GM10248 (cell line): ENCODE measurements around the gene ERN1.

Source experiments
- CTCF ChIA-PET: fragments of 300-600 bp; sonication (Branson Sonifier 250); formaldehyde crosslinking; extraction: SDS; loops from one replicate; lab custom pipeline; 2021; ENCODE audit warnings: antibody characterized with exemption; lab: Yijun Ruan, JAX
- POLR2A ChIA-PET: fragments of 350-650 bp; sonication (Branson Sonifier 250); formaldehyde crosslinking; extraction: SDS; loops from one replicate; lab custom pipeline; 2020; ENCODE audit warnings: antibody characterized with exemption; lab: Yijun Ruan, JAX
- DNase-seq: peaks from one replicate; pipeline ENCODE4 v3.0.0; 2012; ENCODE audit errors: extremely low spot score
- TF ChIP-seq, protein P1 (sequence below): IDR thresholded peaks from 2 replicates; pipeline ENCODE4 v1.5.1; 2012; ENCODE audit warnings: mild to moderate bottlenecking, low read depth; ENCODE audit errors: extremely low read depth, missing control alignments, control extremely low read depth

Gene ERN1

DNA sequence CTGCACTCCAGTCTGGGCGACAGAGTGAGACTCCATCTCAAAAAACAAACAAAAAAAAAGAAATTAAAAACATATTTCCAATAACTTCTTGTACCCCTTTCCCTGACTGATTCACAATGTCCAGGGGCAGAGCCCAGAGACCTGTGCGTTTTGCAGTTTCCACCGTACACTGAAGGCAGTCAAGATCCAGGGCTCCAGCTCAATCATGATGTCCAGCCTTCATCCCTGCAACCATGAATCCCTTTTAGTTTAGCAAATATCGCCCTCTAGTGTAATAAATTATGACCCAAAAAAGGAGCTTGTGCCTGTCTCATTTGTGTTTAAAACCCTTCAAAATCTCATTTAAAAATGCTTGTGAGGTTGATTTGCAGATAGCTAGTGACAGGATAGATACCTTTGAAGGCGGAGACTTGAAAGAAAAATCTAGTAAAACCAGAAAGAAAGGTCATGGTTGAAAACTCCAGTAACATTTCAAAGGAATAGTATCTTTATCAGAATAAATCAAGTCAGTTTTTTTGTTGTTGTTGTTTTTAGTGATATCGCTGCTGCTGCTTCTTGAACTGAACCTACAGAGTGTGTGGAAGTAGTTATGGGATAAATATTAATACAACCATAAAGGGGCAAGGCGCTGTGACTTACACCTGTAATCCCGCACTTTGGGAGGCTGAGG lies 3.7 kb upstream of the ERN1 start:
- TF ChIP-seq, protein P1, sequence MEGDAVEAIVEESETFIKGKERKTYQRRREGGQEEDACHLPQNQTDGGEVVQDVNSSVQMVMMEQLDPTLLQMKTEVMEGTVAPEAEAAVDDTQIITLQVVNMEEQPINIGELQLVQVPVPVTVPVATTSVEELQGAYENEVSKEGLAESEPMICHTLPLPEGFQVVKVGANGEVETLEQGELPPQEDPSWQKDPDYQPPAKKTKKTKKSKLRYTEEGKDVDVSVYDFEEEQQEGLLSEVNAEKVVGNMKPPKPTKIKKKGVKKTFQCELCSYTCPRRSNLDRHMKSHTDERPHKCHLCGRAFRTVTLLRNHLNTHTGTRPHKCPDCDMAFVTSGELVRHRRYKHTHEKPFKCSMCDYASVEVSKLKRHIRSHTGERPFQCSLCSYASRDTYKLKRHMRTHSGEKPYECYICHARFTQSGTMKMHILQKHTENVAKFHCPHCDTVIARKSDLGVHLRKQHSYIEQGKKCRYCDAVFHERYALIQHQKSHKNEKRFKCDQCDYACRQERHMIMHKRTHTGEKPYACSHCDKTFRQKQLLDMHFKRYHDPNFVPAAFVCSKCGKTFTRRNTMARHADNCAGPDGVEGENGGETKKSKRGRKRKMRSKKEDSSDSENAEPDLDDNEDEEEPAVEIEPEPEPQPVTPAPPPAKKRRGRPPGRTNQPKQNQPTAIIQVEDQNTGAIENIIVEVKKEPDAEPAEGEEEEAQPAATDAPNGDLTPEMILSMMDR = peak; percentile 56
- peak; percentile 65 for DNase-seq
- ChIA-PET POLR2A (interaction anchor here (1.5 to 3.6 kb wide), 2 partner anchors 12 to 105 kb away, joined by 9 to 36 read pairs; no protein-coding TSS in a partner anchor), CTCF (interaction anchor here (0.7 to 19.4 kb wide), 72 partner anchors 9 to 382 kb away, joined by 3 to 515 read pairs (median 5); partner anchors contain the start of genes CD79B, CSHL1, GH1 and ICAM2)

DNA sequence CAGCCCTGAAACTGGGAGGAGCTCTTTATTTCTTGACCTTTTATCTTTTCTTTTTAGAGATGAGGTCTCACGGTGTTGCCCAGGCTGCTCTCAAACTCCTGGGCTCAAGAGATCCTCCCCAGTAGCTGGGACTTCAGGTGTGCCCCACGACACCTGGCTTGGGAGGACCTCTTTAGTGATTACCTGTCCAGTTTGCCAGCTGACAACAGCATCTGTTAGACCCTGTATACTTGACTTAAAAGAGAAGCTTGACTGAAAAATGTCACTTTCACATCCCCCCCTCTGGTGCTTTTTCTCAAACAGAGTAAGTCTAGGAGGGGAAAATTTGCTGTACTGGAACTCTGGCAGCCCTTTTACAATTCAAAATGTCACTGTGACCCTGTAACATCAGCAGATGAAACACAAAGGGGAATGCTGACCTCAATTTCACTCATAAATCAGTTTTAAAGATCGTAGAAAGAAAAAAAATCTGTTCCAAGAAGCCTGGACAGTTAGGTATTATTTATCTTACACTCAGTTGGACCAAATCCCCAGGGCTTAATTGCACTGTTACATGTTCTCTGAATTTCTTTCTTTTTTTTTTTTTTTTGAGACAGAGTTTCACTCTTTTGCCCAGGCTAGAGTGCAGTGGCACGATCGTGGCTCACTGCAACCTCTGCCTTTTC lies 1.8 kb upstream of the ERN1 start:
- TF ChIP-seq, protein P1 = no peak
- POLR2A ChIA-PET = interaction anchor here (0.7 to 3.7 kb wide), 7 partner anchors 10 to 112 kb away, joined by 3 to 45 read pairs (median 5); partner anchors contain the start of gene ICAM2
- DNase-seq = no peak
- CTCF ChIA-PET = interaction anchor here (0.7 to 19.4 kb wide), 28 partner anchors 12 to 283 kb away, joined by 3 to 515 read pairs (median 6); partner anchors contain the start of genes GH1 and ICAM2

DNA sequence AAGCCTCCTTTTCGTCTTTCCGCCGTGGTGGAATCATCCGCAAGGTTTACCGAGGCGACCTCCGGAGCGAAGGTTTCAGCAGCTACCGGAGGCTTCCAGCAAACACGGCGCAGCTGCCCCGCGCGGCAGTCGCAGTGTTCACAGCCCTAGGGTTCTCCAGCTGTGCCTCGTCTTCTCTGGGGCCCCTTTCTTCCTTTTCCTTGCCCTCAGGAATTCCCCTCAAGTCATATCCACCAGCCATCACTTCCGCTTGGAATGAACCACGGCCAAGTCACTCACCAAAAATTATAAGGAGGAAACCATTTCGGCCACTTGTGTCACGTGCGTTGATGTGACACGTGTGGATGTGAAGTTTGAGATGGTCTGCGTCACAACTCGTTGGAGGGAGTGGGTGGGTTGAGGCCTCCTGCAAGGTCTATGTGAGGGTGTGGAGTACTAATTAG lies 636 bp upstream of the ERN1 start:
- peak; percentile 49 for DNase-seq
- ChIA-PET POLR2A (interaction anchor here (0.7 to 3.7 kb wide), 11 partner anchors 9 to 203 kb away, joined by 3 to 45 read pairs (median 4); partner anchors contain the start of gene ICAM2), CTCF (interaction anchor here (0.9 to 19.4 kb wide), 17 partner anchors 12 to 282 kb away, joined by 3 to 515 read pairs (median 5); partner anchors contain the start of genes GH1 and ICAM2)
- TF ChIP-seq, protein P1 = no peak

DNA sequence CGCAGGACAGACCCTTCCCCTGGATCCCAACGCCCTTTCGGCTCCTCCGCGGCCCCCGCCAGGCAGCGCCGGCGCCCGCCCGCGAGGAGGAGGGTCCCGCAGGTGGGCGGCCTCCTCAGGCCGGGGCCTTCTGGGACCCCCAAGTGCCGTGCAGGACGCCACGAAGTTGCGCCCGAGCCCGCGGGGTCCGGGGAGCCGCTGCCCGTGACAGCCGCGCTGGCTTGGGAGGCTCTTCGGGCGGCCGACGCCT lies 504 bp downstream of the ERN1 start:
- DNase-seq = no peak
- POLR2A ChIA-PET = interaction anchor here (0.8 to 3.7 kb wide), 10 partner anchors 8 to 112 kb away, joined by 3 to 45 read pairs (median 4); no protein-coding TSS in a partner anchor
- CTCF ChIA-PET = interaction anchor here (0.8 to 19.4 kb wide), 7 partner anchors 8 to 100 kb away, joined by 3 to 515 read pairs (median 5); no protein-coding TSS in a partner anchor
- TF ChIP-seq, protein P1 = no peak

DNA sequence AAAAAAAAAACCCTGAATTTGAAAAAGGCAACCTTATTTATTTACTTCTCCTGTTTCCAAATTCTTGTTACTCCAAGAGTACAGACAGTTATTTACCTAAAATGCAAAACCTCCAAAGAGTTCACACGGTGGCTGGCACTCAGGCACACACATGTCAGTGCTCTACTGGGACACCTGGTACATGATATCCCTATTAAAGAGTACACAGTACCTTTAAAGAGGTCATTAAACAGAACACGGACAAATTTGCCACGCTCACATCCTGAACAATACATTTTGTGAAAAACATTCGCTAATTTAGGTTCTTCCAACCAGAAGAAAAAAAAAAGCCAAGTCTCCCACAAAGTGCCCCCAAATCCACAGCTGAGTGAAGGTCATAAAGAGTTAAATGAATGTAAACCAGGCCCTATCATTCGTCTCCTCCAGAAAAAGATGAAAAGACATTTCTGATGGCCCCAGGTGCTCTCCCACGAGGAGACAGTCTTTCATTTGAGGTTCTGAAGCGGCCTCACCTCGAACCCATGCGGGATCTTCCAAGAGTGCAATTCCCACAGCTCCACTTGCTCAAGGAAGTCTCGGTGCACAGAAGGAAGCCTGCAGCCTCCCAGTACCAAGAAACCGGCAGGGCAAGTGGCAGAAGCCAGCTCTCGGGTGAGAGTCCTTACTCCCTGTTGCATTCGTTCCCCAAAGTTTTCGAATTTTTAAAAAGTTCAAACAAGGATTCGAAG lies 993 bp downstream of the ERN1 start:
- CTCF ChIA-PET = interaction anchor here (1.0 to 19.4 kb wide), 6 partner anchors 17 to 100 kb away, joined by 3 to 515 read pairs (median 18); no protein-coding TSS in a partner anchor
- no peak for DNase-seq
- POLR2A ChIA-PET = interaction anchor here (0.6 to 3.7 kb wide), 10 partner anchors 8 to 100 kb away, joined by 3 to 45 read pairs (median 4); no protein-coding TSS in a partner anchor
- TF ChIP-seq, protein P1 = no peak
